Measurements from ENCODE around the gene MUC6.
"Not testable (repeated sequence)": the region's sequence is repeated elsewhere in the genome, so short reads cannot be mapped to it uniquely, and the experiment has no call there.

The MUC6 gene

DNA sequence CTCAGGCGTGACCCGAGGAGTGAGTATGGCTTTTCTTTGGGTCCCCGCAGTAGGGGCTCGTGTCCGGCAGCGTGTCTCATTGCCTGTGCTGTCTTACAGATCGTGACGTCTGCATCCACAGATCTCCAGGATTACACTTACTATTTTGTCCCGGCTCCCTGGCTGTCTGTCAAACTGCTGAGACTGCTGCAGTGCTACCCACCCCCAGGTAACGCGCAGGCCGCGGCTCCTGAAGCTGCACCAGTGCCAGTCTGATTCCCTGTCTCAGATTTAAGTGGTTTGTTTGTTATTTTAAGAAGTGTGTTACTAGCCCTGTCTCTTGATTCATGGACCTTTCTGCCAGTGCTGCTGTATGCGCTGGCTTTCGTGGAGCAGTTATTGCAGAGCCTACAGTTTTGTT, 52.0 kb downstream of the MUC6 start:
- no peak for FAIRE-seq

DNA sequence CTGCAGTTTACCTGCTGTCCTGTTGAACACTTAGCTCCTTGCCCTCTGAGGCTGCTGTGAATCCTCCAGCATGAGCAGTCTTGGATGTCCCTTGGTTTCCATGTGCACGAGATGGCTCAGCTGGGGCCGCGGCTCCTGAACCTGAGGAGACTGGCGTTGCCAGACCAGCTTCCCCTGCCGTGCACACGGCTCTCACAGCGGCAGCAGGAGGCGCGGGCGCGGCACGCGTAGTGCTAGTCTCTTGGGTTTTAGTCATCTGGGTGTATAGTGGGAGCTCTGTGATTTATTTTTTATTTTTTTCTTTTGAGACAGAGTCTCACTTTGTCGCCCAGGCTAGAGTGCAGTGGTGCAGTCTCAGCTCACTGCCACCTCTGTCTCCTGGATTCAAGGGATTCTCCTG, 54.8 kb downstream of the MUC6 start:
- FAIRE-seq: no peak

DNA sequence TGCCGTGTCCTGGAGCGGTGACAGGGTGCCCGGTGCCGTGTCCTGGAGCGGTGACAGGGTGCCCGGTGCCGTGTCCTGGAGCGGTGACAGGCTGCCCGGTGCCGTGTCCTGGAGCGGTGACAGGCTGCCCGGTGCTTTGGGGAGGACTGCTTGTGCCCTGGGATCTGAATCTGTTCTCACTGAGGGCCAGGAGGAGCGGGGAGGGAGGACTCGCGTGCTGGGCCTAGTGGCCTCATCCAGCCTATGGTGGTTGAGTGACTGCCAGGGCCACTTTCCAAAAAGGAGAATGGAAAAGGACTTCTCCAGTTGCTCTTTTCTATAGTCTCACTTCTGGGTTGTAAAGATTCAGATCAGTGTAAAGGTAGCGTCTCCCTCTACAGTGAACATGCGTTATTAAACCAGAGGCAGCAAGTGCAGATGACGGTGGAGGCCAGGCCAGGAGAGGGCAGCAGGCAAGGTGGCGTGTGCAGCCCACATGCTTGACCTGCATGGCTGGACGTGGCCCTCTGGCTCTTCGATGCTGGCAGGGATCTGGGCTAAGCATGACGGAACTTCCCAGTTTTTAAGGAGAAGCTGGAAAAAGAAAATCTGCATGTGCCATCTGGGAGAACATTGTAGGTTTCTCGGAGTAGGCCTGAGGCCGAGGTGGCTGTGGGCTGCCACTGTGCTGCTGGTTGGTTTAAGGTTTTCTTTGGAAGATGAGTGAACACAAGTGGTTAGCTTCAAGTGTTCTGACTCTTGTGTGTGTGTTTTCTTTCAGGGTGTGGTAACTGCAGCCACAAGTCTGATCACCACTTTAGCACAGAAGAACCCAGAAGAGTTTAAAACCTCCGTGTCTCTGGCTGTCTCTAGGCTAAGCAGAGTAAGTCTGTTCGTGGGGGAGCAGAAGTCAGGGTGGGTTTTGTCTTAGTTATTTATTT, 55.8 kb downstream of the MUC6 start:
- no peak for FAIRE-seq

DNA sequence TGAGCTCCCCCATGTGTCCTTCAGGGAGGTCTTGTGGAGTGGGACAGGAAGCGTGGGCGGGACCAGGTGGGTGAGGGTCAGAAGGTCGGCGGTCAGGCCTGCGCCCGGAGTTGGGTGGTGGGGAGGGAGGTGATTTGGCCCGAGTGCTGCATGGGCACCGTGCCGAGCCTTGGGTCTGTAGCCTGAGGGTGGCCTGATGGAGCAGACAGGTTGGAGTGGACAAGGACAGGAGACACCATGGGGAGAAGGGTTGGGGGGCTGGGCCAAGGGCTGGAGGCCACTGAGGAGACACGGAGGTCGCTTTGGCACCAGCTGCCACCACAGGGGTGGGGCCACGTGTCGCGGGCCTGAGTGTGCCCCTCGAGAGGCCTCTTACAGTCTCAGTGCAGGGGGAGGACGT, 57.7 kb downstream of the MUC6 start:
- no peak for FAIRE-seq

DNA sequence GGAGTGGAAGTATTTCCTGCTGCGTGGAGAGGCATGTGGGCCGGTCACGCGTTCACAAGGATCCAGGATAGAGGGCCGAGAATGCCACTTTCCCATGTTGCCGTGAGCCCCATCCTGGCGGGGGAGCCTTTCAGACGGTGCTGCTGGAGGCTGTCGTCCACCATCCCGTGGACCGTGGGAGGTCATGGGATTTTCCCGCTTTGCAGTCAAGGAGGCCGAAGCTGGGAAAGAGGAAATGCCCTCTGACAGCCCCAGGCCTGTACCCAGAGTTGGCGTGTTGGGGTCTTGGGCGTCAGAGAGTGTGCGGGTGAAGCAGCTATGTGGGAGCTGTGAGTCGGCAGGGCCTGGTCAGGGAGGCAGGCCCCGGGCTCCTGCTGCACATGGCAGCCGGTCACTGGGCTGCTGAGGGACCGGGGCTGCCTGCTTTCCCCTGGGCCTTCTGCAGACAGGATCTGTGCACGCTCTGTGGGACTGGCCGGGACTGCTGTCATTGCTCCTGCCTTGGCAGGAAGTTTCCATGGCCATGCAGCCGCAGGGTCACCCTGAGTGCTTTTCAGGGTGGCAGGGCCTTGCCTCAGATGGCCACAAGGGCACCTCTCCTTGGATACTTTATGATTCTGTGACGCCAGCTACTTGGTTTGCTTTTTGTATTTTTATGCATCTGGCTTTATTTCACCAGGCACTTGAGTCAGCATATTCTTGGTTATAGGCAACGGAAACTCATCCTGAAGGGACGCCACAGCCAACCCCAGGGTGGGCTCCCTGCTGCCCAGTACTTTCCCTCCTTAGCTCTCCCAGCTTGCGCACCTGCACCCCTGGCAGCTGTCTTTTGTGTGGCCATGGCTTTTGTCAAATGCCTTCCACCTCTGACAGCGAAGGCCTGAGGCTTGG, 58.4 kb downstream of the MUC6 start:
- FAIRE-seq: no peak

DNA sequence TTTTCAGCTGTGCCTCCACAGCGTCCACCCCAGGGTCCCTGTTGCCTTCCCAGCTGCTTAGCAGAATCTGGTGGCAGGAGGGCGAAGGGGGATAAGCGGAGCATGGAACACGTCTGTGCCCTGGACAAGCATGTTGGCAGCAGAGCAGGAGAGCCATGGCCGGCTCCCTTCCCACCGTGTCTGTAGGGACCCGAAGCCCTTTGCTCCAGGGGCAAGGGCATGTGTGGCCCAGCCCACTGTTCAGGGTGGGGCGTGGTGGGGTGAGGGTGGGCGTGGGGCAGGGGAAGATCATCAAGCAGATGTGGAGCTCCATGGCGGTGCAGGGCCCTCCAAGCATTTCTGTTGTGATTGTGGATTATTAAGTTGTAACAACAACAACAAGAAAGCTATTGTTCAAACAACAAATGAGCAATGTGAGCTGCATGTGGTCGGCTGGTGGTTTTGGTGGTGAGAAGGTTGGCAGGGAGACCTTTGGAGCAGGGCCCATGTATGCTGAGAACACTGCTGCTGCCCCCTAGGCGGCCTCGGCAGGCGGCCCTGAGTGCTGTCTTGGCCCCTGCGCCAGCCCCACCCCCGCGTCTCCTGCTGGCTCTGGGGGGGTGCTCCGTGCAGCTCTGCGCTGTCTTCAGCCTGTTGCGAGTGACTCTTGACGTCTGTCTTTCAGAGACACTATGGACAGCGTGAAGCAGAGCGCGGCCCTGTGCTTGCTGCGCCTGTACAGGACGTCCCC, 59.9 kb downstream of the MUC6 start:
- no peak for FAIRE-seq

DNA sequence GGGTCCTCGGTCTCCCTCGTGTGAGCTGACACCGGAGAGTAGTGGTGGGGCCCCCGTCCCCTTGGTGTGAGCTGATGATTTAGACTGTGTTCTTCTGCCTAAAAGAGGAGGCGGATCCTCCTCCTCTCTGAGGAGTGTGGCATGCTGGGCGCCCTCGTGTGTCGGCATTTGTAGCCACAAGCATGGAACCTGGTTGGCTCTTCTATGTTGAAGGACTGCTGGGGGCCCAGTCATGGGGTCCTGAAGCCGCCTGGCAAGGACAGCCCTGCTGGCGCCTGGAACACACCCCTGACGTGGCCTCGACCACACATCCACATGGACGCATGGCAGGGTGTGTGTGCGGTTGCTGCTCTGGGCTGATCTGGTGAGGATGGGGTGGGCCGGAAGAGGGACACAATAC, 60.7 kb downstream of the MUC6 start:
- FAIRE-seq: no peak

DNA sequence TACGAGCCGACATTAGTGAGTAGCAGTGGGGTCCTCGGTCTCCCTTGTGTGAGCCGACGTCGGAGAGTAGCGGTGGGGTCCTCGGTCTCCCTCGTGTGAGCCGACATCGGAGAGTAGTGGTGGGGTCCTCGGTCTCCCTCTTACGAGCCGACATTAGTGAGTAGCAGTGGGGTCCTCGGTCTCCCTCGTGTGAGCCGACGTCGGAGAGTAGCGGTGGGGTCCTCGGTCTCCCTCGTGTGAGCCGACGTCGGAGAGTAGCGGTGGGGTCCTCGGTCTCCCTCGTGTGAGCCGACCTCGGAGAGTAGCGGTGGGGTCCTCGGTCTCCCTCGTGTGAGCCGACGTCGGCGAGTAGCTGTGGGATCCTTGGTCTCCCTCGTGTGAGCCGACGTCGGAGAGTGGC, 61.1 kb downstream of the MUC6 start:
- FAIRE-seq: not testable (repeated sequence)

DNA sequence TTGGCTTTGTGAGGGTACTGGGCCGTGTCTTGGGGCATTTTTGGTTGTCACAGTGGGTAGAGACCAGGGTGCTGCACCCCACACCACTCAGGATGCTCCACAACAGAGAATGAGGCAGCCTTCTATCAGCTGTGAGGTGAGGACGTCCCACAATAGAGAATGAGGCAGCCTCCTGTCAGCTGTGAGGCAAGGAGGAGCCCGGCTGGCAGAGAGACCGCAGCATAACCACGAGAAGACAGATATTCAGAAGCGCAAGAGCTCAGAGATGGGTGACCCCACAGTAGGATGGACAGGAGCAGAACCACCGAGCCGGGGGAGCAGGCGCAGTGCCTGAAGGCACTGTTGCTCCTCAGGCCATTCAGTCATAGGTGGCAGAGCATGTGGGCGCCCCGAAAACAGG, 63.3 kb downstream of the MUC6 start:
- FAIRE-seq: no peak

DNA sequence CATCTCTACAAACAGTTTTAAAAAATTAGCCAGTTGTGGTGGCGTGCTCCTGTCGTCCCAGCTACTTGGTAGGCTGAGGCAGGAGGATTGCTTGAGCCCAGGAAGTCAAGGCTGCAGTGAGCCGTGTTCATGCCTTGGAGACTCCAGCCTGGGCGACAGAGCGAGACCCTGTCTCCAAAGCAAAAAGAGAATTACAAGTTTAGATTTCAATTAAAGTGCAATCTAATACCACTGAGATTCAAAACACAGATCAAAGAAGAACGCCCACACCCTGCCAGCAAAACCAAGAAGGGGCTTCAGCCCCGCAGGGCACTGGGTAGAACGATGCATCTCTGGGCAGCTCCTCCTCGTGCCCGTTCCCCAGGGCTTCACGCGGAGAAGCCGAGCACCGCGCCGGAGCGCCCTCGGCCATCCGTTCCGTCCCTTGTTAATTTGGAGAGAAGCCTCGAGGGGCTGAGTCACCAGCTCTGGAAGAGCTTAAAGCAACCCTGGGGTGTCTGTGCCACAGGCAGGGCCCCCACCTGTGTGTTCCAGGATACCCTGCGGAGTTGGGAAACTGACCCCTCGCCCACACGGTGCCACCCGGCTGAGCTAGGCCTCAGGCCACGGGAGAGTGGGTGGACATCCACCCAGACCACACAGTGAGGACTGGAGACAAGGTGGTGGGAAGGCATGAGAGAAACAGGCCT, 63.9 kb downstream of the MUC6 start:
- no peak for FAIRE-seq

DNA sequence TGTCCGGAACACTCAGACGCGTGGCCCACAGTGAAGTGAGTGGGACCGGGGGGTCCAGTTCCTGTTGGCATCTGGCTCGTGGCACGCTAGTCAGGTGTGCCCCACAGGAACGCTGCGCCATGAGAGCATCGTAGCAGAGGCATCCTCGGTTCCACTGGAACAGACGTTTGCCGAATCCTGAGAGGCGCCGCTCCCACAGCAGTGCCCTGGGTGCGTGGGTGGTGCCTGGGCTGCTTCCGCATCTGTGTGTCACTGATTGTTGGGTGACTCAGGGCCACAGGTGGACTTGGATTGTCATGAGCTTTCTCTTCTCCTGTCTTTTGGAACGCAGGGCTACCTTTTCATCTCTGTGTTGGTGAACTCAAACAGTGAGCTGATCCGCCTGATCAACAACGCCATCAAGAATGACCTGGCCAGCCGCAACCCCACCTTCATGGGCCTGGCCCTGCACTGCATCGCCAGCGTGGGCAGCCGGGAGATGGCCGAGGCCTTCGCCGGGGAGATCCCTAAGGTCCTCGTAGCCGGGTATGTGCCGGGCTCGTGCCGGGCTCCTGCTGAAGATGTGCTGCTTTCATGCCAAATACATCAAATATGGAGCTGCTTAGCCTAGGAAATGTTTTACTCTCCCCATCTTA, 64.7 kb downstream of the MUC6 start:
- FAIRE-seq: no peak

DNA sequence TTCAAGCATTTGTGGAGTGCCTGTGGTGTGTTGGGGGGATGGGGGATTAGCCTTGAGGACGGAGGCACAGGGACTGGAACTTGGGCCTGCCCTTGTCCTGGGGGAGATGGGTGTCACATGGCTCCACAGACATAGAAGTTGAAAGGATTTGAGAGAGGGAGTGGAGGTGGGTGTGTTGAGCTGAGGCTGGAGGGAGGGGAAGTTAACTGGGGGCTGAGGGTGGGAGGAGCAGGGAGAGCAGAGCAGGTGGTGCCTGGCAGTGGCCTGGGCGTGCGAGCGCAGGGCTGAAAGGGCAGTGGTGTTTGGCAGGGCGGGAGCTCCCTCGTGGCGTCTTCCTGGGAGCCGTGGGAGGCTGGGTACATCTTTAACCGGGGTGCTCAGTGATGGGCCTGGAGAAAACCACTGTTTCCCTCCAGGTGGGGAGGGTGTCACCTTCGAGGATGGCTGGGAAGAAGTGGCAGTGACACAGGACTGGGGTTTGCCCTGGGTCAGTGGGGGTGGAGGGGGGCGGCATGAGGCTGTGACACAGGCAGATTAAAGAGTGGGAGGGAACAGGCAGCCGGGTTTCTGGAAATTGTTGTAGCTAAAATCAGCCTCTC, 65.3 kb downstream of the MUC6 start:
- no peak for FAIRE-seq

DNA sequence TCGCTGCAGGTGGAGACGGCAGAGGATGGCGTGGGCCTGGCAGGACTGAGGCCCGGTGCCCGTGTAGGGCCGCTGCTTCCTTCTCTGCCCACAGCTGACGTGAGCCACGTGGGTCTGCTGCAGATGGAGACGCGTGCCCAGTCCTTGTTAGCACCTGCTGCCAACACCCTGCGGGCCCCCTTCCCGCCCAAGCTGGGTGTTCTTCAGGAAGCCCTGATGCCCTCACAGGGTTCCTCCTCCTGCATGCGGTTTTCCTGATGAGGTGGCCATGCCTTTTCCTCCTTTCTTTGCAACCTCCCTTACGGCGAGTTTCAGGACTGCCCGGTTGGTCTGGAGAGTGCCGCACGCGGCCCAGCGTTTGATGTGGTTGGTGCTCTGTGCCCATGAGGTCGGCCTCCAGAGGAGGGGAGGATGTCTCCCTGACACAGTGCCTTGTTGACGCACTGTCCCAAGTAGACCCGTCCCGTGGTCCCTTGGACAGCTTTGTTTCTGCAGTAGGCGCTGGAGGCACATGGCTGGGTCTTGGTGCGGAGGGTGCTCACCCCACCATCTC, 66.1 kb downstream of the MUC6 start:
- FAIRE-seq: no peak

DNA sequence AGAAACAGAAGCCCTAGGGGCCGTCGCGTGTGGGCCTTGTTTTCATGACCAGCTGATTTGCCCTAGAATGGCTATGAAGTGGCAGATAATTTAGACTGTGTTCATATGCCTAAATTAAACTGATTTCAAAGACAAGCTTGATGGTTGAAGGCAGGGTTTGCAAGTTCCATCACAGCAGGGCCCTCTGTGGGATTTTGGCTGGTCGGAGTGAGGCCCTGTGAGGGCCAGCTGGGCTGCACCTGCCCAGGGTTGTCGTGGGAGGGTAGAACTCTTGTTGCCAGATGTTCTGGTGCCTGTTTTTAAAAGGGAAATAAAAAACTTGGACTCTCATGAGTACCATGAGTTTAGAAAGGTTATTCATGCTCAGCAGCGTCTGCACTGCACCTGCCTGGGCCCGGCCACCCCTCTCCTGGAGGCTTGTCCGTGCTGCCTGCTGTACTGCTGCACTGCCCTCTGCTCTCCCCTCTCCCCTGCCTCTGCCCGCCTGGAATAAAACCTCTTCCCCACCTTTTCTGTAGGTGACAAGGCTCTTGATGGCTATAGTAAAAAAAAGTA, 66.8 kb downstream of the MUC6 start:
- no peak for FAIRE-seq

DNA sequence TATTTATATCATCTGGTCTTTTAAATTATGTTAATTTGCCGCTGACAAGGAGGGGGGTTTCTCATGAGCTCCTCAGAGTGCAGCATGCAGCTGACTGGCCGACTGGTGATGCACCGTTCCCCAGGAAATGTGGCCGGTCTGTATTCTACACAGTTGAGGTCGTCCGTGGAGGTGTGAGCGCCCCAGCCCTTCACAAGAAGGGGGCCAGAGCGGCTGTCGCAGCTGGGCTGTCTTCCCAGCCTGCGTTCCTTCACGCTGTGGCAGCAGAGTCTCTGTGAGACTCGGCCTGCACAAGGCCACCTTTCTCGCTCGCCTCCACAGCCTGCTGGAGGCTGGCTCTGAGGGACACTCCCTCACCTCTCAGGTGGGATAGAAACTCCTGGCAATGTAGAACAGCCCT, 67.7 kb downstream of the MUC6 start:
- FAIRE-seq: no peak

DNA sequence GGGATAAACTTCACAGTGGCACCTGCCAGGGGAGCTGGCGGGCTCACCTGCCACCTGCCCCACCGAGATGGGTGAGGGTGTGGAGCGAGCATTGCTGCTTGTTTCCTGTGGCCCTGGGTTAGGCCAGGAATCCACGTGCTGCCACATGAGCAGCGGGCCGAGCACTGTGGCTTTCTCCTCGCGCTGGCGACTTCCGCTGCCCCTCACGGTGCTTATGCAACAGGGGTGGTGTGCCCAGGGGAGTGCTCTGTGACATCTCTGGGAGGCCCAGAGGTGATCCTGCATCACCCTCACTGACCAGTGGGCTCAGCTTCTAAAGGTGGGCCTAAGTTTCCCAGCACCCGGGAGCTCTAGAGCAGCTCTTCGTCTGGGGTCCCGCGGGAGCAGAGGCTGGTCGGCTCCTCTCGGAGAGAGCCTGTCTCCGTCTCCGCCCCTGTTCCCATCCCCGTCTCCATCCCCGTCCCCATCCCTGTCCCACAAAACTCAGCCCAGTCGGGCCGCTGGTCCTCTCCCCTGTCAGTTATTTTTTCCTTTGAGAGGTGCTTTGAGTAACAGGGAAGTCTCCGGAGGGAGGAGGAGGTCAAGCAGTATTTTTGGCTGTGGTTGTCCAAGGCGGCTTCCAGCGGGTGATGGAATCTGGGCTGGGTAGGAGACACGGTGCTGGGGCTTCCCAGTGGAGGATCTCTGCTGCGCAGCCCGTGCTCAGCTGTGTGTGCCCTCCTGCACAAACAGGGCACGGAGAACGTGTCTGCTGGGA, 68.3 kb downstream of the MUC6 start:
- FAIRE-seq: no peak

DNA sequence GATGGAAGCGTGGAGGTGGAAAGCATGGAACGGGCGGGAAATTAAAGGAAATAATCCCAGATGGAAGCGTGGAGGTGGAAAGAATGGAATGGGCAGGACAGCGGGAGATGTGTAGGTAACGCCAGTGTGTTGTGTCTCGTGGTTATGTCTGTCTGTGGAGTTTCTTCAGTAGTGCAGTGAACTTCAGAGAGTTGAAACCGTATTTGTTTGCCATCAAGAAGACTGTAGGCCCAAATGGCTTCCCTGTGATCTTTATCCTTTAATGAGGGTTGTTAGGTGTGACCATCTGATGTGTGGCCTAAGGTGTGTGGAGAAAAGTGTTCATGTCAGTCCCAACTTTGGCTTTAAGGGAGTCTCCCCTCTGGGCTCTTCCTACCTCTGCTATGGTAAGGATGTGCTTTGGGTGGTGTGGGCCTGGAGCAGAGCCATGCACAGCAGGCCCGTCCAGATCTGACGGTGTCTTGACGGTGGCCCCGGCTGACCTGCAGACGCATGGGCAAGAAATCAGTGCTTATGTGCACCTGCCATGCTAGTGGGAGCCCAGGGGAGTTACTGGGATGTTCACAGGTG, 71.2 kb downstream of the MUC6 start:
- FAIRE-seq: no peak

DNA sequence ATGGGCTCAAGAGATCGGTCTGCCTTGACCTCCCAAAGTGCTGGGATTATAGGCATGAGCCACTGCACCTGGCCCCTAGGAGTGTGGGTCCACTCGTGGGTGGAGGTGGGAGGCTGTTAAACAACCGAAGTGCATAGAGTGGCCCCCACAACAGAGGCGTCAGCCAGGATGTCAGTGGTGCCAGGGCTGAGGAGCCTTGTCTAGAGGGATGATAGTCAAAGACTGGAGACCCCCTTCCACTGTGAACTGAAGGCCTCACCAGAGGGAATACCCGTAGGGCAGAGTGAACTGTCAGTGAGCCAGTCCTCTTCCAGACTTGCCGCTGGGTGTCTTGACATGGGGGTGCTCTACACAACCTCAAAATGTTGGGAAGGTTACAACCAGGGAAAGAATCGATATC, 72.7 kb downstream of the MUC6 start:
- FAIRE-seq: no peak
